Liver (tissue), 9 donors: Measurements from ENCODE around the gene SCUBE1. TPM values are rescaled to one million over a fixed set of nuclear protein-coding genes. Genes with fewer than 3 reads are reported as not detected.

ENCODE experiments used
- DNase-seq: peaks from one replicate; pipeline ENCODE4 v3.0.0-alpha.2; 2017; ENCODE audit warnings: low spot score
- H3K27ac ChIP-seq, 2 donors: one replicate each; pipeline ENCODE4 v1.7.0; 2013; ENCODE audit warnings: inconsistent platforms in 2 of 2, low read length in 2 of 2, control low read depth in 1 of 2, low read depth in 1 of 2, mild to moderate bottlenecking in 1 of 2
- H3K27me3 ChIP-seq, 4 donors: one replicate each; pipeline versions ENCODE4 v1.6.1 to v1.7.0; 2013; ENCODE audit warnings: low read length in 3 of 4, inconsistent platforms in 1 of 4, mild to moderate bottlenecking in 1 of 4, moderate library complexity in 1 of 4; ENCODE audit not compliant: control insufficient read depth in 4 of 4, insufficient read depth in 4 of 4
- H3K36me3 ChIP-seq, 4 donors: one replicate each; pipeline versions ENCODE4 v1.6.1 to v1.7.0; 2013; ENCODE audit warnings: low read length in 3 of 4, mild to moderate bottlenecking in 3 of 4, low read depth in 1 of 4, moderate library complexity in 1 of 4; ENCODE audit not compliant: control insufficient read depth in 4 of 4, insufficient read depth in 3 of 4
- H3K4me1 ChIP-seq, 4 donors: one replicate each; pipeline versions ENCODE4 v1.6.1 to v1.7.0; 2013; ENCODE audit warnings: low read length in 3 of 4, mild to moderate bottlenecking in 3 of 4, moderate library complexity in 1 of 4; ENCODE audit not compliant: control insufficient read depth in 4 of 4, insufficient read depth in 4 of 4
- H3K4me3 ChIP-seq, 3 donors: one replicate each; pipeline versions ENCODE4 v1.6.1 to v1.7.0; 2013; ENCODE audit warnings: low read length in 3 of 3, control low read depth in 1 of 3, low read depth in 1 of 3, mild to moderate bottlenecking in 1 of 3
- H3K9ac ChIP-seq, 2 donors: one replicate each; pipeline ENCODE4 v1.7.0; 2013; ENCODE audit warnings: low read length in 2 of 2, mild to moderate bottlenecking in 2 of 2, moderate library complexity in 2 of 2, control low read depth in 1 of 2, low read depth in 1 of 2
- H3K9me3 ChIP-seq, 4 donors: one replicate each; pipeline versions ENCODE4 v1.6.1 to v1.7.0; 2013; ENCODE audit warnings: low read length in 3 of 4; ENCODE audit not compliant: control insufficient read depth in 4 of 4
- CTCF ChIP-seq: fragments of 150-350 bp; IDR thresholded peaks from 2 replicates; pipeline ENCODE4 v1.5.1; 2017; ENCODE audit warnings: improper control_type of control experiment, low read depth, low read length; ENCODE audit not compliant: missing input control
- EGR1 ChIP-seq, 2 donors: IDR thresholded peaks; 2 replicates each; pipeline ENCODE4 v1.6.1; 2016 to 2018; ENCODE audit warnings: antibody characterized with exemption in 2 of 2, low read depth in 2 of 2
- FOXA1 ChIP-seq: IDR thresholded peaks from 2 replicates; pipeline ENCODE4 v1.6.1; 2016; ENCODE audit warnings: antibody characterized with exemption
- FOXA2 ChIP-seq: IDR thresholded peaks from 2 replicates; pipeline ENCODE4 v1.6.1; 2016; ENCODE audit warnings: antibody characterized with exemption
- GABPA ChIP-seq, 2 donors: IDR thresholded peaks in 1 of 2; conservative IDR thresholded peaks in 1 of 2; 2 replicates each; pipeline ENCODE4 v1.6.1; 2016; ENCODE audit warnings: antibody characterized with exemption in 2 of 2, mild to moderate bottlenecking in 1 of 2, moderate library complexity in 1 of 2
- HNF4A ChIP-seq, 2 donors: conservative IDR thresholded peaks; 2 replicates each; pipeline ENCODE4 v1.6.1; 2016; ENCODE audit warnings: antibody characterized with exemption in 2 of 2, mild to moderate bottlenecking in 2 of 2
- HNF4G ChIP-seq: IDR thresholded peaks from 2 replicates; pipeline ENCODE4 v1.6.1; 2016; ENCODE audit warnings: antibody characterized with exemption
- JUND ChIP-seq, 2 donors: IDR thresholded peaks; 2 replicates each; pipeline ENCODE4 v1.6.1; 2016; ENCODE audit warnings: antibody characterized with exemption in 2 of 2
- MAX ChIP-seq: IDR thresholded peaks from 2 replicates; pipeline ENCODE4 v1.6.1; 2016; ENCODE audit warnings: antibody characterized with exemption
- NR2F2 ChIP-seq: IDR thresholded peaks from 2 replicates; pipeline ENCODE4 v1.6.1; 2016; ENCODE audit warnings: antibody characterized with exemption
- RAD21 ChIP-seq, 2 donors: IDR thresholded peaks; 2 replicates each; pipeline ENCODE4 v1.6.1; 2016; ENCODE audit warnings: antibody characterized with exemption in 2 of 2, mild to moderate bottlenecking in 2 of 2
- RXRA ChIP-seq, 2 donors: IDR thresholded peaks; 2 replicates each; pipeline ENCODE4 v1.6.1; 2017 to 2018; ENCODE audit warnings: antibody characterized with exemption in 2 of 2, mild to moderate bottlenecking in 1 of 2
- SP1 ChIP-seq: IDR thresholded peaks from 2 replicates; pipeline ENCODE4 v1.6.1; 2018; ENCODE audit warnings: antibody characterized with exemption, mild to moderate bottlenecking
- TAF1 ChIP-seq: conservative IDR thresholded peaks from 2 replicates; pipeline ENCODE4 v1.6.1; 2016; ENCODE audit warnings: antibody characterized with exemption, mild to moderate bottlenecking
- YY1 ChIP-seq: IDR thresholded peaks from 2 replicates; pipeline ENCODE4 v1.6.1; 2016; ENCODE audit warnings: antibody characterized with exemption, mild to moderate bottlenecking
- WGBS: extraction: QIAGEN DNeasy Blood & Tissue Kit; methylation state at CpG from one replicate; pipeline ENCODE4 v1.1.7; 2013; 5-methylcytosine and 5-hydroxymethylcytosine counted together
- polyA plus RNA-seq, 2 donors: library from polyadenylated mRNA; stranded (reverse) in 1 of 2; unstranded in 1 of 2; fragments of 200-250 nt in 1 of 2; fragments of >200 nt in 1 of 2; fragmentation: Nextera tagmentation in 1 of 2; extraction: Ambion mirVana in 1 of 2; gene quantifications; one replicate each; pipeline versions ENCODE4 v1.2.1 to v1.2.3, GENCODE V29; 2013 to 2015
- total RNA-seq, 2 donors: library from RNA; depleted of rRNA; stranded (reverse); fragments of >200 nt; gene quantifications; one replicate each; pipeline ENCODE4 v1.2.3, GENCODE V29; 2014
- TF ChIP-seq, protein P1 (sequence below): IDR thresholded peaks from 2 replicates; pipeline ENCODE4 v1.6.1; 2016; ENCODE audit warnings: antibody characterized with exemption, mild to moderate bottlenecking
- TF ChIP-seq, protein P2 (sequence below): IDR thresholded peaks from 2 replicates; pipeline ENCODE4 v1.6.1; 2016; ENCODE audit warnings: antibody characterized with exemption
- TF ChIP-seq, protein P3 (sequence below): IDR thresholded peaks from 2 replicates; pipeline ENCODE4 v1.6.1; 2016; ENCODE audit warnings: antibody characterized with exemption
- donor health status: healthy.
- donor health status: healthy.
- donor health status: healthy.
- donor health status: healthy.
- donor health status: healthy.

Gene SCUBE1
- total and polyA plus RNA-seq, 4 donors, result 0.07 to 0.46 (median 0.08) TPM; not detected in 1

- Histone ChIP-seq H3K27me3 (no peaks in the 10 kb centered on the region), H3K9ac (no peak overlapping the region), H3K27ac (no peak overlapping the region), H3K36me3 (no peaks in the 10 kb centered on the region), H3K9me3 (no peaks in the 10 kb centered on the region), H3K4me1 (peaks cover 3 to 13% (median 11%) of the 10 kb centered on the region in 4 donors), H3K4me3 (no peak overlapping the region)
- 87% methylated on average over 15 of the region's 15 CpGs for WGBS
- no peak for DNase-seq
- TF ChIP-seq EGR1 (IDR thresholded peaks at IDR 0.05; ENCODE audit: low read depth in 2 of 2) (no peak), SP1 (no peak), NR2F2 (no peak), FOXA2 (no peak), RXRA (IDR thresholded peaks at IDR 0.05) (no peak), GABPA (IDR thresholded peaks at IDR 0.05 in 1 of 2, conservative IDR thresholded peaks at IDR 0.05 in 1 of 2) (no peak), JUND (IDR thresholded peaks at IDR 0.05) (no peak), TAF1 (no peak), MAX (no peak), CTCF (no peak), HNF4G (no peak), HNF4A (conservative IDR thresholded peaks at IDR 0.05) (no peak), RAD21 (IDR thresholded peaks at IDR 0.05) (no peak), YY1 (no peak), FOXA1 (no peak)
- TF ChIP-seq, protein P1, sequence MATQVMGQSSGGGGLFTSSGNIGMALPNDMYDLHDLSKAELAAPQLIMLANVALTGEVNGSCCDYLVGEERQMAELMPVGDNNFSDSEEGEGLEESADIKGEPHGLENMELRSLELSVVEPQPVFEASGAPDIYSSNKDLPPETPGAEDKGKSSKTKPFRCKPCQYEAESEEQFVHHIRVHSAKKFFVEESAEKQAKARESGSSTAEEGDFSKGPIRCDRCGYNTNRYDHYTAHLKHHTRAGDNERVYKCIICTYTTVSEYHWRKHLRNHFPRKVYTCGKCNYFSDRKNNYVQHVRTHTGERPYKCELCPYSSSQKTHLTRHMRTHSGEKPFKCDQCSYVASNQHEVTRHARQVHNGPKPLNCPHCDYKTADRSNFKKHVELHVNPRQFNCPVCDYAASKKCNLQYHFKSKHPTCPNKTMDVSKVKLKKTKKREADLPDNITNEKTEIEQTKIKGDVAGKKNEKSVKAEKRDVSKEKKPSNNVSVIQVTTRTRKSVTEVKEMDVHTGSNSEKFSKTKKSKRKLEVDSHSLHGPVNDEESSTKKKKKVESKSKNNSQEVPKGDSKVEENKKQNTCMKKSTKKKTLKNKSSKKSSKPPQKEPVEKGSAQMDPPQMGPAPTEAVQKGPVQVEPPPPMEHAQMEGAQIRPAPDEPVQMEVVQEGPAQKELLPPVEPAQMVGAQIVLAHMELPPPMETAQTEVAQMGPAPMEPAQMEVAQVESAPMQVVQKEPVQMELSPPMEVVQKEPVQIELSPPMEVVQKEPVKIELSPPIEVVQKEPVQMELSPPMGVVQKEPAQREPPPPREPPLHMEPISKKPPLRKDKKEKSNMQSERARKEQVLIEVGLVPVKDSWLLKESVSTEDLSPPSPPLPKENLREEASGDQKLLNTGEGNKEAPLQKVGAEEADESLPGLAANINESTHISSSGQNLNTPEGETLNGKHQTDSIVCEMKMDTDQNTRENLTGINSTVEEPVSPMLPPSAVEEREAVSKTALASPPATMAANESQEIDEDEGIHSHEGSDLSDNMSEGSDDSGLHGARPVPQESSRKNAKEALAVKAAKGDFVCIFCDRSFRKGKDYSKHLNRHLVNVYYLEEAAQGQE, result no peak
- TF ChIP-seq, protein P2, sequence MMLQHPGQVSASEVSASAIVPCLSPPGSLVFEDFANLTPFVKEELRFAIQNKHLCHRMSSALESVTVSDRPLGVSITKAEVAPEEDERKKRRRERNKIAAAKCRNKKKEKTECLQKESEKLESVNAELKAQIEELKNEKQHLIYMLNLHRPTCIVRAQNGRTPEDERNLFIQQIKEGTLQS, result no peak
Measured at GRCh38 chr22:43293655-43294392, 49.3 kb downstream of the SCUBE1 start.

GRCh38 chr22:43293259-43293654, 49.9 kb downstream of the SCUBE1 start:
- no peak for DNase-seq
- TF ChIP-seq, protein P3, sequence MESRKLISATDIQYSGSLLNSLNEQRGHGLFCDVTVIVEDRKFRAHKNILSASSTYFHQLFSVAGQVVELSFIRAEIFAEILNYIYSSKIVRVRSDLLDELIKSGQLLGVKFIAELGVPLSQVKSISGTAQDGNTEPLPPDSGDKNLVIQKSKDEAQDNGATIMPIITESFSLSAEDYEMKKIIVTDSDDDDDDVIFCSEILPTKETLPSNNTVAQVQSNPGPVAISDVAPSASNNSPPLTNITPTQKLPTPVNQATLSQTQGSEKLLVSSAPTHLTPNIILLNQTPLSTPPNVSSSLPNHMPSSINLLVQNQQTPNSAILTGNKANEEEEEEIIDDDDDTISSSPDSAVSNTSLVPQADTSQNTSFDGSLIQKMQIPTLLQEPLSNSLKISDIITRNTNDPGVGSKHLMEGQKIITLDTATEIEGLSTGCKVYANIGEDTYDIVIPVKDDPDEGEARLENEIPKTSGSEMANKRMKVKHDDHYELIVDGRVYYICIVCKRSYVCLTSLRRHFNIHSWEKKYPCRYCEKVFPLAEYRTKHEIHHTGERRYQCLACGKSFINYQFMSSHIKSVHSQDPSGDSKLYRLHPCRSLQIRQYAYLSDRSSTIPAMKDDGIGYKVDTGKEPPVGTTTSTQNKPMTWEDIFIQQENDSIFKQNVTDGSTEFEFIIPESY, result no peak
- TF ChIP-seq GABPA (IDR thresholded peaks at IDR 0.05 in 1 of 2, conservative IDR thresholded peaks at IDR 0.05 in 1 of 2) (no peak), RXRA (IDR thresholded peaks at IDR 0.05) (no peak), HNF4A (conservative IDR thresholded peaks at IDR 0.05) (no peak), JUND (IDR thresholded peaks at IDR 0.05) (no peak), NR2F2 (no peak), FOXA1 (no peak), TAF1 (no peak), RAD21 (IDR thresholded peaks at IDR 0.05) (no peak), MAX (no peak), SP1 (no peak), YY1 (no peak)
- TF ChIP-seq, protein P1, result no peak
- TF ChIP-seq, protein P2, result no peak

More at GRCh38 chr22:43293259-43293654, 49.9 kb downstream of the SCUBE1 start:
- Histone ChIP-seq H3K9ac (no peak overlapping the region), H3K4me3 (no peak overlapping the region), H3K36me3 (no peaks in the 10 kb centered on the region), H3K9me3 (no peaks in the 10 kb centered on the region), H3K27ac (no peak overlapping the region), H3K4me1 (peaks cover 3 to 11% (median 9%) of the 10 kb centered on the region in 4 donors), H3K27me3 (no peaks in the 10 kb centered on the region)
- WGBS, result 91% methylated on average over 17 of the region's 17 CpGs
